Measurements from ENCODE around the gene STX5.
"Not testable (repeated sequence)": the region's sequence is repeated elsewhere in the genome, so short reads cannot be mapped to it uniquely, and the experiment has no call there.

The STX5 gene

GRCh38 chr11:62854013-62854824 lies 22.4 kb upstream of the STX5 start:
- DNase-seq = no peak

DNA sequence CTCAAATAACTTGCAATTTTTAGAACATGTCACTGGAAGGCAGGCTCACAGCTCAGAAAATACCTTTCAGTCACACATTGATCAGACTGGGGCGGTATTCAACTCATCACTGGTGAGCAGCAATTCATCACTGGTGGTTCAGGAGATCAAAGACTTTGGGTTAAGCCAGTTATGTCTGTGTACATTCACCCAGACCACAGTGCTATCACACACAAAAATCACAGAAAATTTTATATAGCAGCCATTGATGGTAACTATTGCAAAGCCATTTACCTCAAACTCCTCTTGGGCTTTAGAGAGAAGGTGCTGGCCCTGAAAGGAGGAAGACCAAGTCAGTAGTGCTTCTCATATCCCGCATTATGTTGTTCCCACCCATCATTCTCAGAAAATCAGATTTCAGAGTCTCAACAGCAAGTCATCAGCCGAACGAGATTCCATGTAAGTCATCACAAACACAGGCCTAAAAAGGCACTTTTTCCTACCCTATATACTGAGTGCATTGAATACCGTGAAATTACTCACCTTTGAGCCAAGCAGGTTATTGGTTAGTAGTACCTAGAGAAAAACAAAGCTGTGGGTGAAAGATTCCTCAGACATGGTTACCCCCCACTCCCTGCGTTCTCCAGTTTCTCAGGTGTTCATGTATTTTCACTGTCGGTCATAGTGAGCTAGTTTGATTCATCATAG lies 21.6 kb upstream of the STX5 start:
- no peak for DNase-seq

- no peak for DNase-seq
Observed at GRCh38 chr11:62852523-62853188, 20.8 kb upstream of the STX5 start.

- DNase-seq = no peak
Observed at GRCh38 chr11:62851807-62852522, 20.1 kb upstream of the STX5 start.

DNA sequence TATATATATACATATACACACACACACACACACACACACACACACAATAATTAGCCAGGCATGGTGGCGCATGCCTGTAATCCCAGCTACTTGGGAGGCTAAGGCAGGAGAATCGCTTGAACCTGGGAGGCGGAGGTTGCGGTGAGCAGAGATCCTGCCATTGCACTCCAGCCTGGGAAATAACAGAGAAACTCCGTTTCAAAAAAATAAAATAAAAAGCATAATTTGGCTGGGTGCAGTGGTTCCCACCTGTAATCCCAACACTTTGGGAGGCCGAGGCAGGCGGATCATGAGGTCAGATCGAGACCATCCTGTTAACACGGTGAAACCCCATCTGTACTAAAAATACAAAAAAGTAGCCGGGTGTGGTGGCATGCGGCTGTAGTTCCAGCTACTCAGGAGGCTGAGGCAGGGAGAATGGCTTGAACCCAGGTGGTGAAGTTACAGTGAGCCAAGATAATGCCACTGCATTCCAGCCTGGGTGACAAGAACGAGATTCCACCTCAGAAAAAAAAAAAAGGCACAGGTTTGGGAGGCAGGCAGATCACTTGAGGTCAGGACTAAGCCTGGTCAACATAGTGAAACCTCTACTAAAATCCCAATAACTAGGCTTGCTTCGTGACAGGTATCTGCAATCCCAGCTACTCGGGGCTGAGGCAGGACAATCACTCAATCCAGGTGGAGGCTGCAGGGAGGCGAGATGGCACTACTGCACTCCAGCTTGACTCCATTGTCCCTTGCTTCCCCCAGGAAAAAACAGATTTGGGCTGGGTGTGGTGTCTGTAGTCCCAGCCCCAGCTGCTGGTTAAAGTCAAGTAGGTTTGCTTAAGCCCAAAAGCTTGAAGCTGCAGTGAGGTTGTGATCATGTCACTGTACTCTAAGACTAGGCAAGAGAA lies 19.3 kb upstream of the STX5 start:
- DNase-seq = peak; percentile 49

DNA sequence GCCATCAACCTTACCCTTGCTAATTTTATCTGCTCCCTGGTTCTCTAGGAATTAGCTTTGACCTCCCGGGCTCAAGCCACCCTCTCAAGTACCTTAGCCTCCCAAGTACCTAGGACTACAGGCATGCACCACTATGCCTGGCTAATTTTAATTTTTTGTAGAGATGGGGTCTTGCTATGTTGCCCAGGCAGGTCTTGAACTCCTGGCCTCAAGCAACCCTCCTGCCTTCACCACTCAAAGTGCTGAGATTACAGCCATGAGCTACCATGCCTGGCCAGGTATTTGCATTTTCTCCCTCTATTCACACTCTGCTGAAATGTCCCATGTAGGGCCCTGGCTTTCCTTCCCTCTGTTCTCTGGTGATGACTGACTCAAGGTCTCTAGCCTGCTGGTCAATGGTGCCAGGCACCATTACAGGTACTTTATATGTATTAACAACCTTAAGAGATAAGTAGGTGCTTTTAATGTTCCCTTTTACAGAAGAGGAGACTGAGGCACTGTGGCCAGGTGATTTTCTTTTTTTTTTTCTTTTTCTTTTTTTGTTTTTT lies 16.0 kb upstream of the STX5 start:
- DNase-seq = no peak

GRCh38 chr11:62846177-62846576 lies 14.3 kb upstream of the STX5 start:
- no peak for DNase-seq

DNA sequence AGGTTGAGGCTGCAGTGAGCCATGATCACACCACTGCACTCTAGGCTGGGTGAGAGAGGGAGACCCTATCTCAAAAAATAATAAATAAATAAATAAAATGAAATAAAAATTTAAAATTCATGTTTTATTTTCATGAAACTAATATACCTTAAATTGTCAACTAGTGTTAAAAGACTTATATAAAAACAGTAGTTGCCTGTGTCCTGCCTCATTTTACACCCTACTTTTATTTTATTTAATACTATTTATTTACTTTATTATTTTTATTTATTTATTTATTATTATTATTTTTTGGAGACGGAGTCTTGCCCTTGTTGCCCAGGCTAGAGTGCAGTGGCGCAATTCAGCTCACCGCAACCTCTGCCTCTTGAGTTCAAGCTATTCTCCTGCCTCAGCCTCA lies 12.3 kb upstream of the STX5 start:
- no peak for DNase-seq

- no peak for DNase-seq
Observed at GRCh38 chr11:62843466-62843865, 11.6 kb upstream of the STX5 start.

GRCh38 chr11:62842891-62843290 lies 11.0 kb upstream of the STX5 start:
- not testable (repeated sequence) for DNase-seq

GRCh38 chr11:62842171-62842741 lies 10.4 kb upstream of the STX5 start:
- DNase-seq = peak; percentile 52

- DNase-seq = peak; percentile 88
Observed at GRCh38 chr11:62841361-62842170, 9.7 kb upstream of the STX5 start.

- DNase-seq = peak; percentile 90
Observed at GRCh38 chr11:62840721-62841360, 9.0 kb upstream of the STX5 start.

DNA sequence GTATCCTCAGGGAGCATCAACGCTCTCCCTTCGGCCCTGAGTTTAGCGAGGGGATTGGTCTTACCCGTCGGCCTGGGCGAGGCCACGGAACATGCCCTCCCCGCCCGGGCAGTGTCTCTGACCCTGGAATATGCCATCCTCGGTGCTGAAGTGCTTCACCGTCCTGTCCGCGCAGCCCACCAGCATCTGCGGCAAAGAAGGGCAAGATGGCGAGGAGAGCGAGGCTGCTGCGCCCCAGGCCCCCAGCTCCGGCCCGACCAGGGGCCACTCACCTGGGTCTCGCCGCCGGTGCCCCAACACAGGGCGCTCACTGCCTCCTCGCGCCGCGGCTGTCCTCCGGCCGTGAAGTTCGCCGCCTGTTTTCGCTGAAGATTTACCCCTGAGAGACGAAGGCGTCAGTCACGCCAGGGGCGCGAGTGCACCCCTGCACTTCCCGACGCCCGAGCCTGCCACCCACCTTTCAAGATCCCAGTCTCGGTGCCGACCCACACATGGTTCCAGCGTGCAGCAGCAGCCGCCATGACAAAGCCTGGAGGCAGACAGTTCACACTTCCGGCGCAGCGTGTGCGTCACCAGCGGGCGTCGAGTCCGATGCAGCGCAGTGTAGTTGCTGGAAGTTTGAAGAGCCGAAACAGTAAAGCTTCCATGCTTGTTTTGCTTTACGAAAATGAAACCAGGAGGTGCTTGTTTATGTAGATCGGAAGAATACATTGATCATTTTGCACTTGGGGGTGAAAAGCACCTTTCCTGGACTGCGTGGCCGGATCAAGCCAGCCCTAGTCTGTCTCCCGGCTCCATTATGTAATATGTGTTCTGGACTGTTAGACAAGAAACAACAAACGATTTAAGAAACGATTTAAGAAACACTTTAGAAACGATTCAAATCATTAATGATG lies 7.4 kb upstream of the STX5 start, which contains the start of gene WDR74:
WDR74 (minus strand) TSS at position 541 of the 896 bp plus-strand sequence; CDS start at position 521, 20 bp downstream.
- DNase-seq = peak; percentile 92

- DNase-seq = no peak
Observed at GRCh38 chr11:62835336-62835735, 3.5 kb upstream of the STX5 start.

DNA sequence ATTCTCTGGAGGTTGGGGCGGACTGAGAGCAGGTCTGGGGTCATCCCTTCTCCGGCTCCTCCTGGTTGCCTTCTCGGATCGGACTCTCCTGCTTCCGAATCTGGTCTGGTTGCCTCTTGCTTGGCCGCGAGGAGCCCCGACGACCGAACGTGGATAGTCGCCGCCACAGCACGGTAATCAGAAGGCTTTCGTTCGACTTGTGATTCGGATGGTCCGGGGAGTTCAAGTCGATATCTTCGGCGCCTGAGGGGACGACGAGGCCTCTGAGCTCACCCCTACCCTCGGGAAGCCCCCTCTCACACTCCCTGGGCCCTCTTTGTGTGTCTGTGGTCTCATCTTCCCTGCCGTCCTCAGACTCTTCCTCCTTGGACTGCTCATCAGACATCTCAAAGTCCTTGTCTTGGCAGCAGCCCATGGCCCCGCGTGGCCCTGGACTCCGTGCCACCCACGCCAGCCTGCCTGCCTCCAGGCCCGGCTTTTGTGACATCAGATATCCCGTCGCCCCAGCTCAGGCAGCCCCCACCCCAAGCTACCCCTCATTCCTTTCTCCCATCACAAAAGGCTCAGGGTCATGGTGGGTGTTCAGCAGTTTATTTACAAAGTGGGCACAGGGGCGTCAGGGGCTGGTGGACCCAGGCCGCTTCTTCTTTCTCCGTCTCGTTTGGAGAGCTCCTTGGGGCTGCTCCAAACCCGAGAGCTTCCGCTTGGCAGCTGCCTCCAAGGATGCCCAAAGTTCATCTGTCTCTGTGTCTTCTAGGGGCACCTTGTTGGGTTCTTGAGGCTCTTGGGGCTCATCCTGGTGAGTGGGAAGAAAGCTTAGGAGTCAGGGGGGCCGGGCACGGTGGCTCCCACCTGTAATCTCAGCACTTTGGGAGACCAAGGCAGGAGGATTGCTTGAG lies 734 bp upstream of the STX5 start, which contains the start of gene TEX54:
TEX54 (minus strand) TSS at position 506 of the 899 bp plus-strand sequence.
- no peak for DNase-seq

GRCh38 chr11:62830904-62831519 lies 839 bp downstream of the STX5 start:
- no peak for DNase-seq

Data from stimulated activated CD4-positive, alpha-beta T cell treated with anti-CD3 and anti-CD28 coated beads, Interleukin-1b, Interleukin-23, amount 100 ng/mL, for 48 hours (primary cell).